Kidney (tissue), 22 donors: ENCODE results near the gene RFT1. TPM values are rescaled to one million over a fixed set of nuclear protein-coding genes. Genes with fewer than 3 reads are reported as not detected.

Experiments
- DNase-seq, 5 donors: peaks; one replicate each; pipeline ENCODE4 v3.0.0-alpha.2; 2013 to 2020
- FAIRE-seq: peaks from 2 replicates; lab custom pipeline; 2012; peaks lifted over from hg19 to GRCh38; lab: Jason Lieb, UNC
- H3K27ac ChIP-seq, 2 donors: one replicate each; pipeline ENCODE4 v1.7.0; 2013; ENCODE audit warnings: low read depth in 2 of 2, low read length in 2 of 2, inconsistent platforms in 1 of 2
- H3K27me3 ChIP-seq: one replicate; pipeline ENCODE4 v1.7.1; 2013; ENCODE audit warnings: low read length, inconsistent platforms; ENCODE audit not compliant: control insufficient read depth, insufficient read depth
- H3K36me3 ChIP-seq, 3 donors: one replicate each; pipeline versions ENCODE4 v1.7.0 to v1.7.1; 2013; ENCODE audit warnings: low read length in 3 of 3, control low read depth in 1 of 3, inconsistent platforms in 1 of 3; ENCODE audit not compliant: insufficient read depth in 3 of 3, control insufficient read depth in 2 of 3
- H3K4me1 ChIP-seq, 3 donors: one replicate each; pipeline versions ENCODE4 v1.7.0 to v1.7.1; 2013; ENCODE audit warnings: low read length in 3 of 3, inconsistent platforms in 1 of 3, low read depth in 1 of 3; ENCODE audit not compliant: control insufficient read depth in 2 of 3, insufficient read depth in 2 of 3
- H3K4me3 ChIP-seq, 3 donors: one replicate each; pipeline versions ENCODE4 v1.7.0 to v1.8.1; 2013; ENCODE audit warnings: low read length in 3 of 3, control low read depth in 1 of 3, inconsistent platforms in 1 of 3
- H3K9ac ChIP-seq, 3 donors: one replicate each; pipeline versions ENCODE4 v1.7.0 to v1.7.1; 2013; ENCODE audit warnings: low read length in 3 of 3, control low read depth in 1 of 3, inconsistent platforms in 1 of 3
- H3K9me3 ChIP-seq, 3 donors: one replicate each; pipeline versions ENCODE4 v1.7.0 to v1.7.1; 2013; ENCODE audit warnings: low read length in 3 of 3, control low read depth in 1 of 3, inconsistent platforms in 1 of 3; ENCODE audit not compliant: control insufficient read depth in 2 of 3, insufficient read depth in 1 of 3
- CTCF ChIP-seq: IDR thresholded peaks from 3 replicates; pipeline ENCODE4 v1.5.1; 2012; ENCODE audit warnings: mild to moderate bottlenecking, moderate library complexity, borderline replicate concordance; ENCODE audit not compliant: insufficient read depth; ENCODE audit errors: extremely low read depth
- intact Hi-C: fragments of 100-400 bp; cut with DNase I; formaldehyde crosslinking; loops from one replicate; pipeline ENCODE4 v1.11.1; 2022
- long read RNA-seq, 10 donors: library from polyadenylated mRNA in 1 of 10; unstranded in 1 of 10; transcript quantifications; one replicate each; pipeline ENCODE4 v2.0.0 and lab custom pipeline, GENCODE V29; 2021 to 2026
- polyA plus RNA-seq: library from polyadenylated mRNA; stranded (reverse); fragments of 350-450 nt; fragmentation: Illumina TruSeq; extraction: RNeasy Lipid Tissue Mini Kit (QIAGEN cat#74804); gene quantifications from one replicate; pipeline ENCODE4 v1.2.3, GENCODE V29; 2014; ENCODE audit warnings: low read depth, low replicate concordance; ENCODE audit not compliant: insufficient read depth
- total RNA-seq: library from RNA; stranded (reverse); fragmentation: NEBNext Ultra II Directional; extraction: Animal tissue kit (Norgen Biotek cat#: 25700); gene quantifications from one replicate; pipeline ENCODE4 v1.2.1, GENCODE V29; 2021
- donor health status: control.
- donor health status: control.
- donor health status: control.
- donor health status: control.
- donor health status: control.
- donor health status: DM: yes; HTN: yes; CAD: no.
- donor health status: Normal renal cell carcinoma (clear cell type).

The RFT1 gene
- total RNA-seq = 22.8 TPM
- 14.7 TPM for polyA plus RNA-seq
- long read RNA-seq, donor 1, full-length matches to known transcripts = 7 of 7 reads
- long read RNA-seq, donor 1, partial matches to known transcripts = 0 of 7 reads
- long read RNA-seq, donor 1, other reads (novel, unspliced or antisense) = 0 of 7 reads
- long read RNA-seq, donor 2, full-length matches to known transcripts = 3 of 8 reads
- long read RNA-seq, donor 2, partial matches to known transcripts = 5 of 8 reads
- long read RNA-seq, donor 2, other reads (novel, unspliced or antisense) = 0 of 8 reads
- long read RNA-seq, donor 3, full-length matches to known transcripts = 6 of 6 reads
- long read RNA-seq, donor 3, partial matches to known transcripts = 0 of 6 reads
- long read RNA-seq, donor 3, other reads (novel, unspliced or antisense) = 0 of 6 reads
- long read RNA-seq, donor 4, full-length matches to known transcripts = 2 of 2 reads
- long read RNA-seq, donor 4, partial matches to known transcripts = 0 of 2 reads
- long read RNA-seq, donor 4, other reads (novel, unspliced or antisense) = 0 of 2 reads
- long read RNA-seq, donor 5, full-length matches to known transcripts = 1 of 1 reads
- long read RNA-seq, donor 5, partial matches to known transcripts = 0 of 1 reads
- long read RNA-seq, donor 5, other reads (novel, unspliced or antisense) = 0 of 1 reads
- long read RNA-seq, donor 6, full-length matches to known transcripts = 3 of 3 reads
- long read RNA-seq, donor 6, partial matches to known transcripts = 0 of 3 reads
- long read RNA-seq, donor 6, other reads (novel, unspliced or antisense) = 0 of 3 reads
- long read RNA-seq, donor 7, full-length matches to known transcripts = 19 of 25 reads
- long read RNA-seq, donor 7, partial matches to known transcripts = 1 of 25 reads
- long read RNA-seq, donor 7, other reads (novel, unspliced or antisense) = 5 of 25 reads
- long read RNA-seq, donor 8, full-length matches to known transcripts = 4 of 12 reads
- long read RNA-seq, donor 8, partial matches to known transcripts = 8 of 12 reads
- long read RNA-seq, donor 8, other reads (novel, unspliced or antisense) = 0 of 12 reads
- long read RNA-seq, donor 9, full-length matches to known transcripts = 3 of 3 reads
- long read RNA-seq, donor 9, partial matches to known transcripts = 0 of 3 reads
- long read RNA-seq, donor 9, other reads (novel, unspliced or antisense) = 0 of 3 reads
- long read RNA-seq, donor 10, full-length matches to known transcripts = 4 of 4 reads
- long read RNA-seq, donor 10, partial matches to known transcripts = 0 of 4 reads
- long read RNA-seq, donor 10, other reads (novel, unspliced or antisense) = 0 of 4 reads

- H3K9ac ChIP-seq = peak within 1 kb of the TSS; percentile 80 to 95 (median 95)
- intact Hi-C loops = loop anchor here (10.0 kb wide), 1 partner anchor 64 kb away; no protein-coding TSS in a partner anchor
- FAIRE-seq = no peak
- peak within 1 kb of the TSS; percentile 90 to 92 for H3K27ac ChIP-seq
- DNase-seq = peak; percentile 97 to 99 (median 98)
- no peaks in the 10 kb centered on the region for H3K9me3 ChIP-seq
- peak within 1 kb of the TSS; percentile 82 to 91 (median 84) for H3K4me3 ChIP-seq
- no peak for TF ChIP-seq CTCF
- peaks cover 0 to 6% (median 3%) of the 10 kb centered on the region in 3 donors for H3K36me3 ChIP-seq
- H3K27me3 ChIP-seq = no peaks in the 10 kb centered on the region
- H3K4me1 ChIP-seq = peaks cover 5 to 16% (median 12%) of the 10 kb centered on the region in 3 donors
These were observed at the start of gene RFT1 for GRCh38 chr3:53130179-53131061. RFT1 (minus strand) TSS chr3:53130435; CDS start chr3:53130400, 35 bp downstream.

DNA sequence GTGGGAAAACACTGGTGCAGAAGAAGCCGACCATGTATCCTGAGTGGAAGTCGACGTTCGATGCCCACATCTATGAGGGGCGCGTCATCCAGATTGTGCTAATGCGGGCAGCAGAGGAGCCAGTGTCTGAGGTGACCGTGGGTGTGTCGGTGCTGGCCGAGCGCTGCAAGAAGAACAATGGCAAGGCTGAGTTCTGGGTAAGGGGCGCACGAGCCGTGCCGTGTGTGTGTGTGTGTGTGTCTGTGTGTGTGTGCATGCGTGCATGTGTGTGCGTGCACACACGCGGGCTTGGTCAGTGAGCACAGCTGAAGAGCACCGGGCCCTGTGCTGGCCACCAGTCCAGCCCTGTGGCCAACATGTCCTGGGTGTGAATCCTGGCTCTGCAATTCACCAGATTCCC lies 49.3 kb upstream of the RFT1 start:
- H3K4me1 ChIP-seq = peaks cover 0 to under 1% (median 0%) of the 10 kb centered on the region in 3 donors
- DNase-seq (no peak), FAIRE-seq (no peak)
- no peak overlapping the region for H3K27ac ChIP-seq
- intact Hi-C loops = no loop called here
- peaks cover 0 to 42% (median 26%) of the 10 kb centered on the region in 3 donors for H3K36me3 ChIP-seq
- H3K9ac ChIP-seq = no peak overlapping the region
- TF ChIP-seq CTCF = no peak
- H3K9me3 ChIP-seq = no peaks in the 10 kb centered on the region
- no peak overlapping the region for H3K4me3 ChIP-seq
- H3K27me3 ChIP-seq = no peaks in the 10 kb centered on the region

DNA sequence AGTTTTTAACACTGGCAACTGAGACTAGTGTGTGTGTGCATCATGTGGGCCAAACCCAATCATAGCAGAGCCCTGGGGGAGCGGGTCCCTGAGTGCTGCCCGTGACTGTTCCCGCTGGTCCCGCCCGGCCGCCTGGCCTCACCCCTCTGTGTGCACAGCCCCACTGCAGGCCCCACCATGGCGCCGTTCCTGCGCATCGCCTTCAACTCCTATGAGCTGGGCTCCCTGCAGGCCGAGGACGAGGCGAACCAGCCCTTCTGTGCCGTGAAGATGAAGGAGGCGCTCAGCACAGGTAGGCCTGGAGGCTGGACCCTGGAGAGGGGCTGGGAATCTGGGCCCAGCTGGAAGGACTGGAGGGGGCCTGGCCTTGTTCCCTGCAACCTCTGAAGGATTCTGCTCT lies 48.0 kb upstream of the RFT1 start:
- peak in 1 of 5 donors; percentile 68 for DNase-seq
- intact Hi-C loops = no loop called here
- Histone ChIP-seq H3K36me3 (peaks cover 0 to 47% (median 25%) of the 10 kb centered on the region in 3 donors), H3K4me1 (peaks cover 0 to 3% (median 0%) of the 10 kb centered on the region in 3 donors), H3K4me3 (no peak overlapping the region), H3K27ac (no peak overlapping the region), H3K9me3 (no peaks in the 10 kb centered on the region), H3K9ac (no peak overlapping the region), H3K27me3 (no peaks in the 10 kb centered on the region)
- TF ChIP-seq CTCF = no peak
- FAIRE-seq = no peak
